OCI-LY7 (cell line): Measurements from ENCODE around the gene C13orf42. TPM values are rescaled to one million over a fixed set of nuclear protein-coding genes. Genes with fewer than 3 reads are reported as not detected.
A peak's percentile ranks its signal among the peaks of the same experiment; 100 is the strongest.

ENCODE experiments used
- BruUV-seq: library from RNA; stranded (reverse); fragments of 400-500 nt; replicated peaks from 2 replicates; lab custom pipeline; 2021; lab: Mats Ljungman, UMichigan
- CTCF ChIA-PET: fragments of 300-600 bp; sonication (Branson Sonifier 250); formaldehyde crosslinking; loops from one replicate; lab custom pipeline; 2022; ENCODE audit warnings: antibody characterized with exemption; ENCODE audit not compliant: unreplicated experiment; lab: Charles Lee
- POLR2A ChIA-PET: fragments of 300-600 bp; sonication (Branson Sonifier 250); formaldehyde crosslinking; loops from one replicate; lab custom pipeline; 2022; ENCODE audit warnings: antibody characterized with exemption; lab: Charles Lee
- DNase-seq: peaks from one replicate; pipeline ENCODE4 v3.0.0-alpha.2; 2015; ENCODE audit warnings: low spot score
- H2AFZ ChIP-seq: fragments of 200-600 bp; sonication (generic), shearing (Covaris generic); 2 replicates; pipeline ENCODE4 v1.6.1; 2014; ENCODE audit warnings: mild to moderate bottlenecking, antibody characterized with exemption, low read length, moderate library complexity
- H3K27ac ChIP-seq: fragments of 200-600 bp; sonication (generic); 2 replicates; pipeline ENCODE4 v1.5.1; 2014; ENCODE audit warnings: mixed run types, low read depth, mild to moderate bottlenecking, moderate library complexity, low read length, inconsistent platforms; ENCODE audit not compliant: poor library complexity, severe bottlenecking
- H3K36me3 ChIP-seq: fragments of 200-600 bp; sonication (generic); 2 replicates; pipeline ENCODE4 v1.6.1; 2014; ENCODE audit warnings: mild to moderate bottlenecking, antibody characterized with exemption, low read length, moderate library complexity, mixed read lengths; ENCODE audit not compliant: insufficient read depth
- H3K4me1 ChIP-seq: fragments of 200-600 bp; sonication (generic); 2 replicates; pipeline ENCODE4 v1.5.1; 2014; ENCODE audit warnings: mild to moderate bottlenecking, low read length; ENCODE audit not compliant: insufficient read depth, poor library complexity, severe bottlenecking
- H3K4me2 ChIP-seq: fragments of 200-600 bp; sonication (generic); 2 replicates; pipeline ENCODE4 v1.6.1; 2014; ENCODE audit warnings: mild to moderate bottlenecking, low read length
- H3K4me3 ChIP-seq: fragments of 200-600 bp; sonication (generic); 2 replicates; pipeline ENCODE4 v1.5.1; 2014; ENCODE audit warnings: mild to moderate bottlenecking, low read depth, low read length; ENCODE audit not compliant: poor library complexity, severe bottlenecking
- H3K79me2 ChIP-seq: fragments of 200-600 bp; sonication (generic); 2 replicates; pipeline ENCODE4 v1.6.1; 2016; ENCODE audit warnings: low read depth, mild to moderate bottlenecking, low read length, moderate library complexity, mixed read lengths; ENCODE audit not compliant: insufficient read depth
- H3K9me2 ChIP-seq: fragments of 200-600 bp; sonication (generic); 2 replicates; pipeline ENCODE4 v1.6.1; 2016; ENCODE audit warnings: mild to moderate bottlenecking, low read length, mixed read lengths; ENCODE audit not compliant: insufficient read depth
- H3K9me3 ChIP-seq: fragments of 200-600 bp; sonication (generic); 2 replicates; pipeline ENCODE4 v1.6.1; 2014; ENCODE audit warnings: mild to moderate bottlenecking, mixed run types, low read length, mixed read lengths
- H4K20me1 ChIP-seq: fragments of 200-600 bp; sonication (generic); 2 replicates; pipeline ENCODE4 v1.6.1; 2014; ENCODE audit warnings: mild to moderate bottlenecking, antibody characterized with exemption, low read length, moderate library complexity, mixed read lengths; ENCODE audit not compliant: insufficient read depth
- EZH2phosphoT487 ChIP-seq: fragments of 200-600 bp; sonication (generic); IDR thresholded peaks from 2 replicates; pipeline ENCODE4 v1.6.1; 2018; ENCODE audit warnings: low read depth, borderline replicate concordance, mild to moderate bottlenecking, mixed run types, antibody characterized with exemption, low read length, moderate library complexity, mixed read lengths
- intact Hi-C: fragments of 100-400 bp; cut with micrococcal nuclease; formaldehyde crosslinking; loops from one replicate; pipeline ENCODE4 v1.10.0; 2022; ENCODE audit not compliant: unreplicated experiment
- total RNA-seq, 2 experiments: library from RNA; depleted of rRNA in 1 of 2; stranded (reverse); fragments of >200 nt in 1 of 2; shearing (Covaris generic) in 1 of 2; gene quantifications; 2 replicates each; pipeline ENCODE4 v1.2.3, GENCODE V29; 2014 to 2022
- TF ChIP-seq, protein P1 (sequence below): fragments of 200-600 bp; sonication (generic); conservative IDR thresholded peaks from 2 replicates; pipeline ENCODE4 v1.5.1; 2014; ENCODE audit warnings: mild to moderate bottlenecking, antibody characterized with exemption, low read length, moderate library complexity, mixed read lengths

Gene C13orf42
- total RNA-seq, 2 experiments from 2014 or later: not detected

DNA sequence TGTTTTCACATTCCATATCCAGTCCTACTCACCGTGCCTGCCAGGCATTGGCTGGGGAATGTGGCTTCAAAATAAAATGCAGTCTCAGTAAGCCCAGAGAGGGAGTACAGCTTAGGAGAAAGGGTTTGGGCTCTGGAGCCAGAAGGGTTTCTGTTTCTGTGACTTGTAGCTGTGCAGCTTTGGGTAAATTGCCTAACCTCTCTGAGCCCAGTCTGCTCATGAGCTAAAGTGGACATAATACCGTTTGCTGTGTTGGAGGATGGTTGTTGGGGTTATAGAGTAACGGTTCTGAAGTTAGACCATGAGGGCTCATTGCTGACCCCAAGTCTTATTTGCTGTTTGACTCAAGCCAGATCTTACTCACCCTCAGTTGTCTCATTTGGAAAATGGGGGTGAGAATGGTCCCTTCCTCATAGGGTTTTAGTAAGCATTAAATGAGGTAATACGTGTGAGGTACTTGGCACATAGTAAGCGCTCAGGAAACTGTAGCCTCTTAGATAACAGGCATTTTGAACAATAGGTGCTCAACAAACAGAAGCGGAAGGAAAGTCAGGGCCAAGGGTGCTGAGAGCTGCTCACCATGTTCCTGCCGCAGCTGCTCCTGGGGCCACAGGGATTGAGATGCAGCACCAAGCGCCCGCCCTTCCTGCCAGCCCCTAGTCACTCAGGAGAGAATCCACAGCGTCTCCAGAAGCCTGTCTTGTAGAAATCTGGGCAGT is 45.5 kb downstream of the C13orf42 start:
- Histone ChIP-seq H3K9me2 (no peaks in the 10 kb centered on the region), H3K9me3 (no peaks in the 10 kb centered on the region), H4K20me1 (no peaks in the 10 kb centered on the region), H3K27ac (no peak overlapping the region), H3K4me3 (no peak overlapping the region), H3K36me3 (no peaks in the 10 kb centered on the region), H3K79me2 (no peaks in the 10 kb centered on the region), H3K4me1 (peaks cover 5% of the 10 kb centered on the region), H2AFZ (peak overlapping the region; percentile 42), H3K4me2 (no peak overlapping the region)
- TF ChIP-seq EZH2phosphoT487: no peak
- TF ChIP-seq, protein P1, sequence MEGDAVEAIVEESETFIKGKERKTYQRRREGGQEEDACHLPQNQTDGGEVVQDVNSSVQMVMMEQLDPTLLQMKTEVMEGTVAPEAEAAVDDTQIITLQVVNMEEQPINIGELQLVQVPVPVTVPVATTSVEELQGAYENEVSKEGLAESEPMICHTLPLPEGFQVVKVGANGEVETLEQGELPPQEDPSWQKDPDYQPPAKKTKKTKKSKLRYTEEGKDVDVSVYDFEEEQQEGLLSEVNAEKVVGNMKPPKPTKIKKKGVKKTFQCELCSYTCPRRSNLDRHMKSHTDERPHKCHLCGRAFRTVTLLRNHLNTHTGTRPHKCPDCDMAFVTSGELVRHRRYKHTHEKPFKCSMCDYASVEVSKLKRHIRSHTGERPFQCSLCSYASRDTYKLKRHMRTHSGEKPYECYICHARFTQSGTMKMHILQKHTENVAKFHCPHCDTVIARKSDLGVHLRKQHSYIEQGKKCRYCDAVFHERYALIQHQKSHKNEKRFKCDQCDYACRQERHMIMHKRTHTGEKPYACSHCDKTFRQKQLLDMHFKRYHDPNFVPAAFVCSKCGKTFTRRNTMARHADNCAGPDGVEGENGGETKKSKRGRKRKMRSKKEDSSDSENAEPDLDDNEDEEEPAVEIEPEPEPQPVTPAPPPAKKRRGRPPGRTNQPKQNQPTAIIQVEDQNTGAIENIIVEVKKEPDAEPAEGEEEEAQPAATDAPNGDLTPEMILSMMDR: no peak
- CTCF ChIA-PET: no interaction called here
- no TSS peak for BruUV-seq
- POLR2A ChIA-PET: no interaction called here
- intact Hi-C loops: no loop called here
- no peak for DNase-seq

DNA sequence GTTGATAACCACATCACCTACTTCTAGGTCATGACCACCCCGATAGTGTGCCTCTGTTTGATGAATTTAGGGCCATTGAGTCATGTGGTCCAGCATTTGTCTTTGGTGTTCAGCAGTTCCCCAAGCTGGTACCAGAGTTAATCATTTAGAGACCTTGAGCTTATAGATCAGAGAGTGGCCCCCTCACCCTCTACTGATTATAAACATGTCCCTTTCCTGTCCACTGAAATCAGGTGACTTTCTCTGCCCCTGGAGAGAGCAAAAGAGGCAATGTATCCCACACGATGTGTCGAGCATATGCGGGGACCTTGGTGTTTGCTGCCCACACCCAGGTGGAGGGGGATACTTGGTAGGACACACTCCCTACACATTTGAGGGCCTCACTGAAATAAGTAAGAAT is 46.3 kb downstream of the C13orf42 start:
- no peak overlapping the region for H3K4me3 ChIP-seq
- no peak overlapping the region for H3K27ac ChIP-seq
- peaks cover 2% of the 10 kb centered on the region for H3K4me1 ChIP-seq
- TF ChIP-seq, protein P1: no peak
- TF ChIP-seq EZH2phosphoT487: no peak
- H2AFZ ChIP-seq: no peak overlapping the region
- no peaks in the 10 kb centered on the region for H3K9me3 ChIP-seq
- no peak for DNase-seq
- POLR2A ChIA-PET: interaction anchor here (0.6 kb wide), 1 partner anchor 64 kb away, joined by 3 read pairs; no protein-coding TSS in a partner anchor
- H3K36me3 ChIP-seq: no peaks in the 10 kb centered on the region
- BruUV-seq: no TSS peak
- no peak overlapping the region for H3K4me2 ChIP-seq
- intact Hi-C loops: no loop called here
- H4K20me1 ChIP-seq: no peaks in the 10 kb centered on the region
- H3K79me2 ChIP-seq: no peaks in the 10 kb centered on the region
- CTCF ChIA-PET: no interaction called here
- H3K9me2 ChIP-seq: no peaks in the 10 kb centered on the region

DNA sequence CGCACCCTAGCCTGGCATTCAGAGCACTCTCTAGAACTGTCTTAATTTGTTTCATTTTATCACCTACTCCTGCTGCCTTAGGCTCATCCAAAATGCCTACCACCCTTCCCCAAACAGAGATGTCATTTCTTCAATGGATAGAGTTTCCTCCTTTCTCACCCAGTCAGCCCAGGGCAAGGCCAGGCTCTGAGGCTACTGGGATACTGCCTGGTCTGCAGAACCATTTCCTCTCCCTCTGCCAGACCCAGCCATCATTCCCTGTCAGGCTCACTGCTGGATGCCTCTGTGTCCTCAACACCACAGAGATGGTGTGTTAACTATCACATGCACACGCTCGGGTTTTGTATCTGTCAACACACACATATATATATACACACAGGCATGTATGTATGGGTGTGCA is 47.2 kb downstream of the C13orf42 start:
- ChIA-PET POLR2A (no interaction called here), CTCF (no interaction called here)
- BruUV-seq: no TSS peak
- H3K4me2 ChIP-seq: no peak overlapping the region
- no peak for DNase-seq
- H3K27ac ChIP-seq: no peak overlapping the region
- no peaks in the 10 kb centered on the region for H3K36me3 ChIP-seq
- no peaks in the 10 kb centered on the region for H3K4me1 ChIP-seq
- TF ChIP-seq, protein P1: no peak
- TF ChIP-seq EZH2phosphoT487: no peak
- no peaks in the 10 kb centered on the region for H3K9me3 ChIP-seq
- H2AFZ ChIP-seq: no peak overlapping the region
- no peaks in the 10 kb centered on the region for H3K9me2 ChIP-seq
- intact Hi-C loops: no loop called here
- no peaks in the 10 kb centered on the region for H3K79me2 ChIP-seq
- no peaks in the 10 kb centered on the region for H4K20me1 ChIP-seq
- no peak overlapping the region for H3K4me3 ChIP-seq
